Lower leg skin (tissue), 4 donors: ENCODE measurements around the gene THSD4. TPM values are rescaled to one million over a fixed set of nuclear protein-coding genes. Genes with fewer than 3 reads are reported as not detected.
A peak's percentile ranks its signal among the peaks of the same experiment; 100 is the strongest.

Experiments
- DNase-seq, 2 donors: peaks; one replicate each; pipeline ENCODE4 v3.0.0-alpha.2; 2019; ENCODE audit warnings: low spot score in 2 of 2
- H3K4me3 ChIP-seq: fragments of 200-600 bp; sonication (generic); 2 replicates; pipeline ENCODE4 v1.5.1; 2017; ENCODE audit warnings: mild to moderate bottlenecking, low read depth; ENCODE audit not compliant: poor library complexity, severe bottlenecking
- POLR2A ChIP-seq, 2 donors: fragments of 450-650 bp; IDR thresholded peaks; one replicate each; pipeline ENCODE4 v1.6.1; 2016 to 2017; ENCODE audit warnings: antibody characterized with exemption in 2 of 2, mild to moderate bottlenecking in 1 of 2, moderate library complexity in 1 of 2
- WGBS, 2 donors: methylation state at CpG; one replicate each; pipeline ENCODE4 v1.1.5; 2018; 5-methylcytosine and 5-hydroxymethylcytosine counted together
- intact Hi-C: fragments of 100-400 bp; cut with DNase I; formaldehyde crosslinking; loops from one replicate; pipeline ENCODE4 v1.15.0; 2023; ENCODE audit warnings: low total_unique reads
- total RNA-seq, 4 donors: library from RNA; depleted of rRNA; stranded (reverse); fragments of >200 nt; gene quantifications; one replicate each; pipeline ENCODE4 v1.1.0, GENCODE V29; 2016
- TF ChIP-seq, protein P1 (sequence below), 3 donors: fragments of 450-650 bp; IDR thresholded peaks; one replicate each; pipeline ENCODE4 v1.5.1; 2016; ENCODE audit warnings: antibody characterized with exemption in 3 of 3, mild to moderate bottlenecking in 3 of 3, moderate library complexity in 2 of 3

The THSD4 gene
- total RNA-seq, 4 donors from 2014 or later: 9.3 to 39.2 (median 32.8) TPM

DNA sequence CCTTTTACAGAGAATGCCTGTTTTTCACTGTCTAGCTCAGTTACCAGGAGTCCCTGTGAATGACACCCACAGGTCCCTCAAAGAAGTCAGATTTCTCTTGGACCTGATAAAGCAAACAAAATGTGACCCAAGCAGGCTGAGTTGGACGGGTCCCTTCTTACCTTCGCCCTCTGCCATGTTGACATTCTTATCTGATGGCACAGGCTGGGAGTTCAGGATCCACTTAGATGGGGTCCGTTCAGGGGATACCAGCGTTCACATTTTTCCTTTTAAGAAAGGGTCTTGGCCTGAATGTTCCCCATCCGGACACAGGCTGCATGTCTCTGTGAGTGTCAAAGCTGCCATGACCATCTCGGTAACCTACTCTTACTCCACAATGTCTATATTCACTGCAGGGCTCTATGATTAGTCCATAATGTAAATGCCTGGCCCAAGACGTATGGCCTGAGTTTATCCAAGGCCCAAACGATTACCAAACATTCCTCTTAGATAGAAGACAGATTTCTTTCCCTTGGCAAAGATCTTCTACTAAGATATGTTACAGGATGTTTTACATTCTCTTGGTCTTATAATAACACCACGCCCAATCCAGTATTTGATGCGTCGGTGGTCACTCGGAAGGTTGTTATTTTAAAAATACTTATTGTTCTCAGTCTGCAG is 179.1 kb downstream of the THSD4 start:
- no peak overlapping the region for H3K4me3 ChIP-seq
- TF ChIP-seq POLR2A (IDR thresholded peaks at IDR 0.05): no peak
- TF ChIP-seq, protein P1, sequence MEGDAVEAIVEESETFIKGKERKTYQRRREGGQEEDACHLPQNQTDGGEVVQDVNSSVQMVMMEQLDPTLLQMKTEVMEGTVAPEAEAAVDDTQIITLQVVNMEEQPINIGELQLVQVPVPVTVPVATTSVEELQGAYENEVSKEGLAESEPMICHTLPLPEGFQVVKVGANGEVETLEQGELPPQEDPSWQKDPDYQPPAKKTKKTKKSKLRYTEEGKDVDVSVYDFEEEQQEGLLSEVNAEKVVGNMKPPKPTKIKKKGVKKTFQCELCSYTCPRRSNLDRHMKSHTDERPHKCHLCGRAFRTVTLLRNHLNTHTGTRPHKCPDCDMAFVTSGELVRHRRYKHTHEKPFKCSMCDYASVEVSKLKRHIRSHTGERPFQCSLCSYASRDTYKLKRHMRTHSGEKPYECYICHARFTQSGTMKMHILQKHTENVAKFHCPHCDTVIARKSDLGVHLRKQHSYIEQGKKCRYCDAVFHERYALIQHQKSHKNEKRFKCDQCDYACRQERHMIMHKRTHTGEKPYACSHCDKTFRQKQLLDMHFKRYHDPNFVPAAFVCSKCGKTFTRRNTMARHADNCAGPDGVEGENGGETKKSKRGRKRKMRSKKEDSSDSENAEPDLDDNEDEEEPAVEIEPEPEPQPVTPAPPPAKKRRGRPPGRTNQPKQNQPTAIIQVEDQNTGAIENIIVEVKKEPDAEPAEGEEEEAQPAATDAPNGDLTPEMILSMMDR (IDR thresholded peaks at IDR 0.05): no peak
- DNase-seq: no peak
- intact Hi-C loops: no loop called here
- WGBS, 2 donors: 70 to 73% methylated on average over 12 of the region's 12 CpGs

DNA sequence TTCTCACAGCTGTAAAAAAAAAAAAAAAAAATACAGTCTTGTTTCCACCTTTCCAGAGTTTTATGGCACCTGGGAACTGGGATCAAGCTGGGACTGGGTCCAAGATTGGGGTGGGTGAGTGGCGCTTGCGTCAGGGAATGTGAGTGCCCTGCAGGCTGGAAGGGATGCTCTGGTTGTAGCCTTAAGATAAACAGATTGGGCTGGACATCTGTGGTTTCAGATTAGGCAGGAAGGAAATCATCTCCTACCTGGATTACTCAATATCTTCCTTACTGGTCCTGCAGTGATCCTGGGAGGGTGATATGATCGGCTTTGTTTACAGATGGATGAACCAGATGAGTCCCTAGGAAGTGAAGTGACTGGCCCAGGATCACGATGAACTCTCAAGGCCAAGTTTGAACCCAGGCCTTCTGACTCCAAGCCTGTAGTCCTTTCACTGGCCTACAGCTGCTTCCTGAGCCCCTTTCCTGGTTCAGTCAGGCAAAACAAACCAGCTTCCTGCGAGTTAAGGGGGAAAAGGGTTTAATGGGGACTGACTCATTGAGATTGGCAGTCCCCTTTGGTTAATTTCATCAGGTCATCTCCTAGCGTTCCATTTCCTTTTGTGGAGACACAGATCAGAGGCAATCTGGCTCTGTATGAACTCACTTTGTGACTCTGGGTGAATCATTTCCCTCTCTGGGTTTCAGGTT is 179.8 kb downstream of the THSD4 start:
- DNase-seq: peak in 1 of 2 donors; percentile 45
- TF ChIP-seq, protein P1 (IDR thresholded peaks at IDR 0.05): no peak
- no peak for TF ChIP-seq POLR2A (IDR thresholded peaks at IDR 0.05)
- WGBS, 2 donors: 33 to 51% methylated on average over 6 of the region's 6 CpGs
- H3K4me3 ChIP-seq: no peak overlapping the region
- intact Hi-C loops: no loop called here

DNA sequence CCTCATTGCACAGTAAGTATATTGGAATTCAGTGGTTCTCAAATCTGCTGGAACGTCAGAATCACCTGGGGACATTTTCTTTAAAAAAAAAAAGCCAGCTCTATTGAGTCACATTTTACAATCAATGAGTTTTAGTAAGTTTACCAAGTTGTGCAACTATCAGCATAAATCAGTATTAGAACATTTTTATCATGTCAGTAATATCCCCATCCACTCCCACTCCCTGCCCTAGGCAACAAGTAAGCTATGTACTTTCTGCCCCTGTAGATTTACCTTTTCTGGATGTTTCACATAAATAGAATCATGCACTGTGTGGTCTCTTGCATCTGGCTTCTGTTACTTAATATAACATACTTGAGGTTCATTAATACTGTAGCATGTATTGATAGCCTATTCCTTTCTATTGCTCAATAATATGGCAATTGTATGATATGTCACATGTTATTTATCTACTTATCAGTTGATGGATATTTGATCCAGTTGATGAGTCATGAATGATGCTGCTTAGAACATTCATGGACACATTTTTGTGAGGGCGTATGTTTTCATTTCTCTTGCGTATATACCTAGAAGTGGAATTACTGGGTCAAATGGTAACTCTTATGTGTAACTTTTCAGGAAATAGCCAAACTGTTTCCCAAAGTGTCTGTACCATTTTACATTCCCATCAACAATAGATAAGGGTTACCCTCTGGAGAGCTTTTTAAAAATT is 180.5 kb downstream of the THSD4 start:
- TF ChIP-seq, protein P1 (IDR thresholded peaks at IDR 0.05): no peak
- TF ChIP-seq POLR2A (IDR thresholded peaks at IDR 0.05): no peak
- 24 to 30% methylated on average over 3 of the region's 3 CpGs for WGBS, 2 donors
- intact Hi-C loops: no loop called here
- no peak overlapping the region for H3K4me3 ChIP-seq
- DNase-seq: no peak

DNA sequence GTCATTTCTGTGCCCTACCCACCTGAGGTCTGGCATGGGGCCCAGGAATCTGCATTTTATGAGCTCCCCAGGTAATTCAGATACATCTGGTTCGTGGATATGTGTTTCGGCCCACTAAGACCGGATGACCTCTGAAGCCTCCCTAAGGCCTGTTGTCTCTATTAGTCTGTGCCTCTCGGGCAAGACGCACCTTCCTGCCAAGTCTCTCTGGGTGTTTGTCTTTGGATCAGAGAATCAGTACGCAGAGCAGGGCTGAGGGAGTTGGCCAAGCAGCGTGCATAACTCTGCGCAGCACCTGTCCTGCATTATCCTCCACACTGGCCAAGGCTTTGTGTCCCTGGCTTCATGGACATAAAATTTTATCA is 181.0 kb downstream of the THSD4 start:
- TF ChIP-seq POLR2A (IDR thresholded peaks at IDR 0.05): no peak
- TF ChIP-seq, protein P1 (IDR thresholded peaks at IDR 0.05): no peak
- intact Hi-C loops: no loop called here
- WGBS, 2 donors: 73 to 75% methylated on average over 8 of the region's 8 CpGs
- no peak overlapping the region for H3K4me3 ChIP-seq
- DNase-seq: no peak

DNA sequence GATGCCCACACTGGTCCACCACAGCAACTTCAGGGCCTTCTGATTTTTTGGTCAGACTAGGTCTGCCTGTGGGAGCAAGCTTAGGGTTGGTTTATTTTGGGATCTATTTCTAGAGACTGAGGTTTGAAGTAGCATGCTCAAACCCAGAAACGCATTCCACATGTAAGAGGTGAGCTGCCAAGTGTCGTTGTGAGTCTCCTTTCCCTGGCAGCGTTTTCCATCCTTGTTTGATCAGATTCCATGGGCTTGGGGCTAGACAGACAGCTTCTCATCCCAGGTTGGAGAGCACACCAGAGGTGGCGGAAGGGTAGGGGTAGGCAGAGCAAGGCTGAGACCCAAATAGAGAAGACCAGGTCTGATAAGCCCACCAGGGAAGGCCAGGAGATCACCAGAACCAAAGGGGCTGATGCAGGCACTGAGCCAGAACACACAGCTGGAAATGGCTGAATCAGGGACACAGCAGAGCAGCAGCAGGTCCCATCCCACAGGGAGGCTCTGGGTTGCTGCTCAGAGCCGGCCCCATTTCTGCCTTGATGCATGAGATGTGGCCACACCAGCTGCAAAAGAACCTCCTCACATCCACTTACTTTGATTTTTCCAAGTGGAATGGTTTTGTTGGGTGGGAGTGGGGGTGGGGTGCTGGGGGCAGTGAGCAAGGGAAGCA is 186.8 kb downstream of the THSD4 start:
- no peak for DNase-seq
- no peak overlapping the region for H3K4me3 ChIP-seq
- WGBS, 2 donors: 37 to 46% methylated on average over 5 of the region's 5 CpGs
- TF ChIP-seq, protein P1 (IDR thresholded peaks at IDR 0.05): no peak
- TF ChIP-seq POLR2A (IDR thresholded peaks at IDR 0.05): no peak
- intact Hi-C loops: no loop called here
